Adipocyte (in vitro differentiated cells): ENCODE data around the gene SPSB4.

Experiments
- DNase-seq: peaks from one replicate; pipeline ENCODE4 v3.0.0-alpha.2; 2015; ENCODE audit warnings: low read depth
- H3K27me3 ChIP-seq: replicated peaks from 2 replicates; pipeline ENCODE4 v1.7.0; 2013; ENCODE audit warnings: mild to moderate bottlenecking, low read length, moderate library complexity; ENCODE audit not compliant: control insufficient read depth, insufficient read depth
- H3K36me3 ChIP-seq: 2 replicates; pipeline ENCODE4 v1.7.0; 2013; ENCODE audit warnings: low read length, mild to moderate bottlenecking, moderate library complexity; ENCODE audit not compliant: control insufficient read depth, insufficient read depth, severe bottlenecking
- H3K4me1 ChIP-seq: 2 replicates; pipeline ENCODE4 v1.7.0; 2013; ENCODE audit warnings: mild to moderate bottlenecking, low read length, moderate library complexity; ENCODE audit not compliant: control insufficient read depth, insufficient read depth
- H3K4me3 ChIP-seq: 2 replicates; pipeline ENCODE4 v1.7.0; 2013; ENCODE audit warnings: mild to moderate bottlenecking, low read length, moderate library complexity
- H3K9ac ChIP-seq: 2 replicates; pipeline ENCODE4 v1.7.0; 2013; ENCODE audit warnings: mild to moderate bottlenecking, low read length, moderate library complexity
- H3K9me3 ChIP-seq: 2 replicates; pipeline ENCODE4 v1.7.0; 2013; ENCODE audit warnings: mild to moderate bottlenecking, low read length, moderate library complexity; ENCODE audit not compliant: control insufficient read depth

The SPSB4 gene

DNA sequence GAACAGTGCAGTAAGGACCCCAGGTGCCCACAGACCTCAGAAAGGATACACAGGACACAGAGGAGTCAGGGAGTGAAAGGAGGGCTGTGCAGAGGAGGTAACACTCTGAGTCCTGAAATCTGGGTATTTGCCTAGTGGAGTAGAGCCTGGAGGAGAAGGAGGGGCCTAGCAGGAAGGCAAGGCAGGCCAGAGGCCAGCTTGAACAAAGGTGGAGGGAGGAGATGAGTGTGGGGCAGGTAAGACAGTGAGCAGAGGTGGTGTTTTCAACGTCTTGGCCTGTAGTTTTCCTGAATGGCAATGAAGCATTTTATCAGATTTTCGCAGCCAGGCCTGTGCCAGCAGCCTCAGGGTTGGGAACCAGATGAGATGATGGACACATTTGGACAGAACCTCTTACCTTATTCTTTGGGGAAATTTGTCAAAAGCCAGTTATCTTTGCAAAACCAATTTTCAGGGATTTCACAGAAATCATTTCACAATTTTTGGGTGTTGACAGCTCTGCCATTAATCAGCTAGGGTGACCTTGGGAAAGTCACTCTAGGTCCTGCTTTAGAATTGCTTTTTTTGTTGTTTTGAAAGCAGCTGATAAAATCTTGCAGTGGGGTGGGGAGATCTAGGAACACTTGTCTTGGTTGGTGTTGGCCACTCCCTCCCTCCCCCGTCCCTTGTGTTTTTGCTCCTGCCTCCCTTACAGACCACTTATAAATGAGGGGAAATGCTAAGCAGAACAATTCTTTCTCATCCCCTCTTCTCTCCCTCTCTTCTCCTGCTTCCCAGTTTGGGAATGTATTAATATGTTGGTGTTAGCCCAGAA, 38.4 kb downstream of the SPSB4 start:
- Histone ChIP-seq H3K27me3 (peaks cover 59% of the 10 kb centered on the region), H3K4me3 (no peak overlapping the region), H3K4me1 (peaks cover 5% of the 10 kb centered on the region), H3K9ac (no peak overlapping the region), H3K9me3 (peaks cover 3% of the 10 kb centered on the region), H3K36me3 (no peaks in the 10 kb centered on the region)
- DNase-seq, result no peak

DNA sequence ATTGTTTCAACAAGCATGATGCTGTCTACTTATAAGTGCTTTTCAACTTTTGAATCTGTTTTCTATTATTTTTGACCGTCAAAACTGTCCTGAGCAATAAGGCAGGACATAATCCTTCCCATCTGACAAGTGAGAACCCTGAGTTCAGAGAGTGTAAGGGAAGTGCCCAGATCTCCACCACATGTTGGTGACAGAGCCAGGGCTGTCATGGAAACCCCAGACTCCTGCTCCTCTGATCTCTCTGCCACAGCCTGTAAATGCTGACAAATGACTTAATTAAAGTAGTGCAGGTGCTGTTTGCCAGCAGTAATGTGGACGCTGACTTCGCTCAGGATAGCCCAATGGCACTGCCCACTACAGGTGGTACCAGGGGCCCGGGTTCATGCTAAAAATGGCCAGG, 40.3 kb downstream of the SPSB4 start:
- no peak overlapping the region for H3K9ac ChIP-seq
- no peak for DNase-seq
- peaks cover 69% of the 10 kb centered on the region for H3K27me3 ChIP-seq
- H3K36me3 ChIP-seq, result no peaks in the 10 kb centered on the region
- H3K4me1 ChIP-seq, result peaks cover 12% of the 10 kb centered on the region
- H3K4me3 ChIP-seq, result no peak overlapping the region
- no peaks in the 10 kb centered on the region for H3K9me3 ChIP-seq

DNA sequence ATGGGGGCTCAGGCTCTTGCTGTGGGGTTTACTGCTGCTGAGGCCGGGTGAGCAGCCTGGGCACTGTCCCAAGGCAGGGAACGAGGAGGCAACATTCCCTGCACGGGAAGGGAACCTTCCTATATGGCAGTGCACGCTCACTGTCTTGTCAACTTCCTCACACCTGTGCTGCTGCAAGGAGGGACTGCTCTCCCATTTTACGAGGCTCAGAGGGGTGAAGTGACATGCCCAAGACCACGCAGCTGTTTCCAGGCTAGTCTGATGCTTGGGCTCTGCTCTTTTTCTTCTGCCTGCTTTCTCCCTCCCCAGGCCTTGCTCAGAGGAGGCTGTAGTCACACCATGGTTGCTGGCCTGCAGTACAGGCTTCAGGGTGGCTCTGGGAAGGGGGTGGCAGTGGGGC, 41.5 kb downstream of the SPSB4 start:
- Histone ChIP-seq H3K4me3 (no peak overlapping the region), H3K4me1 (peaks cover 12% of the 10 kb centered on the region)

DNA sequence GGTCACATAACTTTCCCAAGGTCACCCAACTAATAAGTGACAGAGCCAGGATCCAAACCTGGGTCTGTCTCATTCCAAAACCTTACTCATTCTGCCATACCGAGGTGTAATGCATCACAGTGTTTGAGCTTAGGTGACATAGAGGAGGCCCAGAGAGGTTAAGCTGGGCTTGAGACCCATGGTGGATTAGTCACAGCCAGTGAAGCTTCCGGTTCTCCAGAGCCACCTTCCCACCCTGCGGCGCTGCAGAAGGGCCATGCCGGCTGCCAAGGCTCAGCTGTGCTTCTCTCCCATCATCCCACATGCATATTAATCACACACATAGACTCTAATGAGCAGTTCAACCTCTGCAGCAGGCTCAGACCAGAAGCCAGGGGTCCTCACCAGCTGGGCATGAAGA, 42.2 kb downstream of the SPSB4 start:
- no peaks in the 10 kb centered on the region for H3K9me3 ChIP-seq
- DNase-seq, result no peak
- peaks cover 12% of the 10 kb centered on the region for H3K4me1 ChIP-seq
- H3K27me3 ChIP-seq, result peaks cover 63% of the 10 kb centered on the region
- H3K36me3 ChIP-seq, result no peaks in the 10 kb centered on the region
- H3K9ac ChIP-seq, result no peak overlapping the region
- H3K4me3 ChIP-seq, result no peak overlapping the region

More for the DNA sequence above, 41.5 kb downstream of the SPSB4 start:
- Histone ChIP-seq H3K27me3 (peaks cover 70% of the 10 kb centered on the region), H3K36me3 (no peaks in the 10 kb centered on the region), H3K9ac (no peak overlapping the region), H3K9me3 (no peaks in the 10 kb centered on the region)
- no peak for DNase-seq

DNA sequence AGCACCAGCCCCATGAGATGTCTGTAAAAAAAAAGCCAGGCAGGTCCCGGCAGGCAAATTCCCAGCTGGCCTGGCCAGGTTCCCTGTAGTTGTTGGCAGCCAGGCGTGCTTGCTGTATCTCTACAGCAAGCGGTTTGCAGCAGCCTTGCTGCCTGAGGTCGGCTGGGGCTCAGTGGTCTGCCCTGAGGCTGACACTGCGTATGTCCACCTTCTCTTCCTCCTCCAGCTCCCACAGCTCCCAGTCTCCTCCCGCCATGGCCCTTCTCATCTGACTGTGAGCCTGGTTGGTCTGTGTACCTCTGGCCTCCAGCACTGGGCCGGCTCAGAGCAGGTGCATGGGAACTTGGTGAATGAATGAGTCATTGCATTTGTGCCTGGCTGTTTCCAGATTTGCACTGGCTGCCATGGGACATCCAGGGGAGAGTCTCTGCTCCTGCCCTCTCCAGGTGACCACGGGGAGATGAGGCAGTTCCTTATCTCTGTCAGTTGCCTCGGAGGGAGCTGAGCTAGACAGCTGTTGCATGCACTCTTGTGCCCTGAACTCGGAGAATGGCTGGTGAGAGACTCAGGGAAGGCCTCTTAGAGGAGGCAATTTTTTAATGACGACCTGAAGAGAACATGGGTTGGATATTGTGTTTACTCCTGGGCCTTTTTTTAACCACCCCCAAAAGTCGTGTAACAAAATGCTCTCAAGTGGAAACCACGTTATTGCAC, 43.0 kb downstream of the SPSB4 start:
- Histone ChIP-seq H3K4me1 (peaks cover 10% of the 10 kb centered on the region), H3K4me3 (no peak overlapping the region), H3K36me3 (no peaks in the 10 kb centered on the region)

DNA sequence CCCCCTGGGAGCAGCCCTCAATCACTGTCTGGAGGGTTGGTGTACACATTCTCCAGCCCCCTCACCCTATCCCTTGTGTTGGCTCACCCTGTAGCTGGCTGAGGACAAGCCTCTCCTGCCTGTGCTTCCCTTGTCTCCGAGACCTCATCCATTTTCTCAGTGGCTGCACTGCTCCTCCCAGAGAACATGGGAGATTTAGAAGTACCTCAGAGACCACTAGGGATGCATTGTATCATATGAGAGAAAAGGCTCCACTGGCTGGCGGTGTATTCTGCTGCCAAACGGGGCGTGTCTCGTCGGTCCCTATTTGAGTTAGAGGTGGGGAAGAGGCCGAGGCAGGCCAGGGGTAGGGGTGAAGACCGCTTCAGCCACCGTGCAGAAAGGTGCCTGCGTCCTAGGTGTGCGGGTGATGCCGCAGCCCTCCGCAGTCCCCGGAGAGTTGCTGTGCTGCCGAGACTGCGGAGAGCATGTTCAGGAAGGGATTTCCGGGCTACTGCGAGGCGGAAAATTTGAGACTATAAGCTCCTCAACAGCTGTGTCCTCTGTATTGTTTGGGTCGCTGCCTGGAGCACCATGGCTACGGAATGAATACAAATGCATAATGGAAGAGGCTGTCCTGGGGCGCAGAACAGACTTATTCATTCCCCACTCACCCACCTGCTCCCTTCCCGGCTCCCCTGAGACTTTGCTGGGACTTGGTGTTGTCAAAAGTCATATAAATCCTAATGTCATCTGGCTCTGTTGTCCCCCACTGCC, 43.8 kb downstream of the SPSB4 start:
- H3K4me3 ChIP-seq, result peak overlapping the region; percentile 46
- H3K27me3 ChIP-seq, result peaks cover 57% of the 10 kb centered on the region
- no peak overlapping the region for H3K9ac ChIP-seq
- peaks cover 5% of the 10 kb centered on the region for H3K9me3 ChIP-seq
- peak; percentile 72 for DNase-seq
- no peaks in the 10 kb centered on the region for H3K36me3 ChIP-seq
- peaks cover 6% of the 10 kb centered on the region for H3K4me1 ChIP-seq

More for the DNA sequence above, 43.0 kb downstream of the SPSB4 start:
- Histone ChIP-seq H3K9me3 (peaks cover 5% of the 10 kb centered on the region), H3K9ac (no peak overlapping the region), H3K27me3 (peaks cover 55% of the 10 kb centered on the region)
- DNase-seq, result no peak

DNA sequence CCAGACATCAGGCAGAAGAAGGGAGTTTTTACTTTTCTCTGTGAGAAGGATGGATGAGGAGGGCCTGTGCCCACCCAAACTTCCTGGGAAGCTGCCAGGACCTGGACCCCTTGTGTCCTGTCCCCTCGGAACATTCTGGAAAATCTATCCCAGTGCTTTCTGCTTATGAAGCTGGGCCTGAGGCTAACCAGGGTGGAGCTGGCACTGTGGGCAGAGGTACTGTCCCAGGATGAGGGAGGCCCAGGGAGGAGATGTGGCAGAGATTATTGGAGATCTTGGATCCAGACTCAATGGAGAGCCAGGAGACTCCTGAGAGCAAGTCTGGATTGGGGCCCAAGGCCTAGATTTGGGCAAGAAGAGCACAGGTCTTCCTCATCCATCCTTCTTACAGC, 44.4 kb downstream of the SPSB4 start:
- Histone ChIP-seq H3K4me1 (peaks cover 6% of the 10 kb centered on the region), H3K4me3 (peak overlapping the region; percentile 46), H3K9ac (no peak overlapping the region), H3K36me3 (no peaks in the 10 kb centered on the region), H3K27me3 (peaks cover 58% of the 10 kb centered on the region), H3K9me3 (peaks cover 8% of the 10 kb centered on the region)
- DNase-seq, result no peak

DNA sequence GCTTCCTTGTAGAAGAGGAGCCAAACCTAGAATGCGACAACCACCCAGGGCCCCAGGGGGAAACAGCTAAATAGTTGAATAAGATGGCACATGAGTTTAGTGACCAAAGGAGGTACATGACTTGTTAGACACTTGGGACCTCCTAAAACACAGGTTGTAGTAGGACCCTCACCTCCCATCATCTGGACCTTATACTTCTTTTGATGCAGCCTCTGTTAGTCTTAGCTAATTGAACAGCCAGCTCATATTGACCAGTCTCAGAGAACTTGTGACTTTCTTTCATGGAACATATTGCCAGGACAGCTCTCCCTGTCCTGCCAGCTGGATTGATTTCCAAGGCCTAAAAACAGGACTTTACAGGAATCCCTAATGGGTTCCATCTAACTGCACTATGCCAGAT, 45.0 kb downstream of the SPSB4 start:
- Histone ChIP-seq H3K27me3 (peaks cover 57% of the 10 kb centered on the region), H3K4me3 (no peak overlapping the region), H3K9me3 (peaks cover 8% of the 10 kb centered on the region), H3K9ac (no peak overlapping the region), H3K36me3 (no peaks in the 10 kb centered on the region), H3K4me1 (peaks cover 6% of the 10 kb centered on the region)
- DNase-seq, result no peak

DNA sequence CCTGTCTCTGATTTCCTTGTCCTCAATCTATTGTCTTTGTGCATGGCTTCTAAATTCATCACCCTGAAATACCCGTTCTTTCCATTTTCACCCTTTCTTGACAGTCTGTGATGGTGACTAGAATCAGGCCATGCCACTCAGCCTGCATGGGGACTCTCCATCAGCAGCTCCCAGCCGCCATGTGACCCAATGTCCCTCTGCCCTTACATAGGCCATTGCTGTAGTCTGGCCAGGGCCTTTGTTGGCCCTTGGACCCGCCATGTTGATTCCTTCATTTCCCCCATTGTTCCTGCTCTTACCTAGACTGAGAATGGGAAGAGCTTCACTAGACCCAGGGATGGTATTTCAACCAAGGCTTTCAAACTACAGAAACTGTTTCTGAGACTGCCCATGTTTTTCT, 45.8 kb downstream of the SPSB4 start:
- no peaks in the 10 kb centered on the region for H3K36me3 ChIP-seq
- H3K4me1 ChIP-seq, result peaks cover 6% of the 10 kb centered on the region
- no peak overlapping the region for H3K4me3 ChIP-seq
- H3K27me3 ChIP-seq, result peaks cover 56% of the 10 kb centered on the region
- H3K9me3 ChIP-seq, result peaks cover 8% of the 10 kb centered on the region
- no peak overlapping the region for H3K9ac ChIP-seq
- no peak for DNase-seq

DNA sequence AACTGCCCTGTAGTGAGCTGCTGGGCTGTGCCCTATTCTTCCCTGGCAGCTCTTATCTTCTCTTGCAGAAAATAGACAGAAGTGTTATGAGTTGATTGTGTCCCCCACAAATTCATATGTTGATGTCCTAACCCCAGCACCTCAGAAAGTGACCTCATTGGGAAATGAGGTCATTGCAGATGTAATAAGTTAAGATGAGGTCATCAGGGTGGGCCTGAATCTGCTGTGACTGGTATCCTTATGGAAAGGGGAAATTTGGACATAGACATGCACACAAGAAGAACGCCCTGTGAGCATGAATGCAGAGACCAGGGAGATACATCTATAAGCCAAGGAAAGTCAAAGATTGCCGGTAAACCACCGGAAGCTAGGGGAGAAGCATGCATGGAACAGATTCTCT, 49.0 kb downstream of the SPSB4 start:
- H3K4me3 ChIP-seq, result no peak overlapping the region
- DNase-seq, result no peak
- peaks cover 53% of the 10 kb centered on the region for H3K27me3 ChIP-seq
- H3K9me3 ChIP-seq, result peaks cover 8% of the 10 kb centered on the region
- H3K9ac ChIP-seq, result no peak overlapping the region
- no peaks in the 10 kb centered on the region for H3K36me3 ChIP-seq
- H3K4me1 ChIP-seq, result peaks cover 3% of the 10 kb centered on the region
